ENCODE measurements around the gene KCNQ5.

The KCNQ5 gene

GRCh38 chr6:73004861-73005260, 383.0 kb downstream of the KCNQ5 start:
- no peak for DNase-seq (ENCODE audit: low read depth)

- DNase-seq (ENCODE audit: low read depth): no peak
These were observed 384.3 kb downstream of the KCNQ5 start for GRCh38 chr6:73006146-73006545.

GRCh38 chr6:73011945-73012344, 390.1 kb downstream of the KCNQ5 start:
- DNase-seq (ENCODE audit: low read depth): no peak

- no peak for DNase-seq (ENCODE audit: low read depth)
These were observed 395.6 kb downstream of the KCNQ5 start for GRCh38 chr6:73017476-73017875.

GRCh38 chr6:73024598-73024997, 402.7 kb downstream of the KCNQ5 start:
- no peak for DNase-seq (ENCODE audit: low read depth)

- DNase-seq (ENCODE audit: low read depth): no peak
These were observed 405.8 kb downstream of the KCNQ5 start for GRCh38 chr6:73027691-73028090.

- DNase-seq (ENCODE audit: low read depth): no peak
These were observed 406.4 kb downstream of the KCNQ5 start for GRCh38 chr6:73028124-73028766.

GRCh38 chr6:73028893-73029450, 407.1 kb downstream of the KCNQ5 start:
- DNase-seq (ENCODE audit: low read depth): no peak

GRCh38 chr6:73030257-73030656, 408.4 kb downstream of the KCNQ5 start:
- DNase-seq (ENCODE audit: low read depth): no peak

- DNase-seq (ENCODE audit: low read depth): no peak
These were observed 409.2 kb downstream of the KCNQ5 start for GRCh38 chr6:73030791-73031782.

GRCh38 chr6:73032586-73032985, 410.7 kb downstream of the KCNQ5 start:
- no peak for DNase-seq (ENCODE audit: low read depth)

- no peak for DNase-seq (ENCODE audit: low read depth)
These were observed 414.8 kb downstream of the KCNQ5 start for GRCh38 chr6:73036689-73037088.

GRCh38 chr6:73041051-73041450, 419.2 kb downstream of the KCNQ5 start:
- no peak for DNase-seq (ENCODE audit: low read depth)

- DNase-seq (ENCODE audit: low read depth): no peak
These were observed 421.0 kb downstream of the KCNQ5 start for GRCh38 chr6:73042892-73043291.

GRCh38 chr6:73043446-73043845, 421.6 kb downstream of the KCNQ5 start:
- no peak for DNase-seq (ENCODE audit: low read depth)

- no peak for DNase-seq (ENCODE audit: low read depth)
These were observed 423.7 kb downstream of the KCNQ5 start for GRCh38 chr6:73045609-73046008.

GRCh38 chr6:73047801-73048200, 425.9 kb downstream of the KCNQ5 start:
- DNase-seq (ENCODE audit: low read depth): no peak

GRCh38 chr6:73049971-73050594, 428.2 kb downstream of the KCNQ5 start:
- DNase-seq (ENCODE audit: low read depth): no peak

GRCh38 chr6:73050706-73051105, 428.8 kb downstream of the KCNQ5 start:
- DNase-seq (ENCODE audit: low read depth): no peak

- no peak for DNase-seq (ENCODE audit: low read depth)
These were observed 429.3 kb downstream of the KCNQ5 start for GRCh38 chr6:73051147-73051546.

- DNase-seq (ENCODE audit: low read depth): no peak
These were observed 433.1 kb downstream of the KCNQ5 start for GRCh38 chr6:73054958-73055357.

- DNase-seq (ENCODE audit: low read depth): no peak
These were observed 436.9 kb downstream of the KCNQ5 start for GRCh38 chr6:73058736-73059135.

GRCh38 chr6:73062130-73062529, 440.3 kb downstream of the KCNQ5 start:
- no peak for DNase-seq (ENCODE audit: low read depth)

All from activated T-helper 9 cell treated with anti-CD3 and anti-CD28 coated beads, Interleukin-2, amount 50 U/mL, for 16 hours (primary cell).